SK-N-SH (cell line): ENCODE results near the gene HOXA4. TPM values are rescaled to one million over a fixed set of nuclear protein-coding genes. Genes with fewer than 3 reads are reported as not detected.

Experiments
- CTCF ChIA-PET: fragments of 300-600, 350-600 bp; formaldehyde crosslinking; extraction: SDS; loops from one replicate; lab custom pipeline; 2021; lab: Yijun Ruan, JAX
- POLR2A ChIA-PET: fragments of 350-600 bp; sonication (Branson Sonifier 250); formaldehyde crosslinking; extraction: SDS; loops from one replicate; lab custom pipeline; 2020; ENCODE audit warnings: antibody characterized with exemption, inconsistent platforms; lab: Yijun Ruan, JAX
- DNase-seq: peaks from one replicate; pipeline ENCODE4 v3.0.0; 2012
- H2AFZ ChIP-seq: fragments of 200-600 bp; sonication (generic); 2 replicates; pipeline ENCODE4 v1.8.1; 2016; ENCODE audit warnings: antibody characterized with exemption, mild to moderate bottlenecking, low read depth
- H3F3A ChIP-seq: fragments of 200-600 bp; sonication (generic); replicated peaks from 2 replicates; pipeline ENCODE3; 2016; ENCODE audit warnings: antibody characterized with exemption, mild to moderate bottlenecking; ENCODE audit not compliant: insufficient read depth
- H3K27ac ChIP-seq, 2 experiments: fragments of 200-500 bp in 1 of 2; fragments of 200-600 bp in 1 of 2; sonication (Bioruptor generic) in 1 of 2; sonication (generic), shearing (Covaris generic) in 1 of 2; 2 replicates each; pipeline versions ENCODE4 v1.5.1 to v1.6.1; 2014 to 2016; ENCODE audit warnings: low read depth in 2 of 2, inconsistent platforms in 1 of 2, low read length in 1 of 2, mild to moderate bottlenecking in 1 of 2, mixed read lengths in 1 of 2
- H3K27me3 ChIP-seq: fragments of 200-600 bp; sonication (generic), shearing (Covaris generic); 2 replicates; pipeline ENCODE4 v1.6.1; 2016; ENCODE audit warnings: mixed run types; ENCODE audit not compliant: insufficient read depth
- H3K36me3 ChIP-seq, 2 experiments: fragments of 200-500 bp in 1 of 2; fragments of 200-600 bp in 1 of 2; sonication (Bioruptor generic) in 1 of 2; sonication (generic) in 1 of 2; replicated peaks in 1 of 2; 2 replicates each; pipeline versions ENCODE3 to v1.5.1; 2014 to 2016; ENCODE audit warnings: low read length in 1 of 2, mild to moderate bottlenecking in 1 of 2; ENCODE audit not compliant: insufficient read depth in 2 of 2, control insufficient read depth in 1 of 2
- H3K4me1 ChIP-seq, 2 experiments: fragments of 200-500 bp in 1 of 2; fragments of 200-600 bp in 1 of 2; sonication (Bioruptor generic) in 1 of 2; sonication (generic), shearing (Covaris generic) in 1 of 2; 2 replicates each; pipeline versions ENCODE4 v1.5.1 to v1.6.1; 2014 to 2016; ENCODE audit warnings: low read depth in 1 of 2, low read length in 1 of 2, mixed run types in 1 of 2; ENCODE audit not compliant: insufficient read depth in 2 of 2, control insufficient read depth in 1 of 2
- H3K4me2 ChIP-seq: fragments of 200-600 bp; sonication (generic), shearing (Covaris generic); 2 replicates; pipeline ENCODE4 v1.6.1; 2017; ENCODE audit warnings: mixed run types
- H3K4me3 ChIP-seq, 2 experiments: fragments of 200-500 bp in 1 of 2; fragments of 200-600 bp in 1 of 2; sonication (Bioruptor generic) in 1 of 2; sonication (generic), shearing (Covaris generic) in 1 of 2; 2 replicates each; pipeline versions ENCODE4 v1.5.1 to v1.8.1; 2014 to 2016; ENCODE audit warnings: low read depth in 2 of 2, inconsistent platforms in 1 of 2, low read length in 1 of 2, mild to moderate bottlenecking in 1 of 2, mixed read lengths in 1 of 2, moderate library complexity in 1 of 2
- H3K79me2 ChIP-seq: fragments of 200-600 bp; sonication (generic); 2 replicates; pipeline ENCODE4 v1.8.1; 2017; ENCODE audit warnings: mild to moderate bottlenecking; ENCODE audit not compliant: insufficient read depth
- H3K9ac ChIP-seq: fragments of 200-600 bp; sonication (generic); 2 replicates; pipeline ENCODE4 v1.6.1; 2017; ENCODE audit warnings: mixed run types
- H3K9me2 ChIP-seq: fragments of 200-600 bp; sonication (generic); 2 replicates; pipeline ENCODE4 v1.6.1; 2017; ENCODE audit warnings: mixed run types
- H3K9me3 ChIP-seq: fragments of 200-600 bp; sonication (generic); 2 replicates; pipeline ENCODE4 v1.6.1; 2017; ENCODE audit warnings: mixed run types, mild to moderate bottlenecking, moderate library complexity
- H4K20me1 ChIP-seq: fragments of 200-600 bp; sonication (generic); 2 replicates; pipeline ENCODE4 v1.6.1; 2017; ENCODE audit warnings: mild to moderate bottlenecking, mixed run types; ENCODE audit not compliant: insufficient read depth
- EZH2phosphoT487 ChIP-seq: fragments of 200-600 bp; sonication (generic); IDR thresholded peaks from 2 replicates; pipeline ENCODE4 v1.6.1; 2017; ENCODE audit warnings: low read depth, mixed run types, mild to moderate bottlenecking, antibody characterized with exemption, moderate library complexity, borderline replicate concordance
- FOSL2 ChIP-seq: IDR thresholded peaks from 2 replicates; pipeline ENCODE4 v1.4.0; 2012; ENCODE audit warnings: low read depth, mild to moderate bottlenecking, moderate library complexity, borderline replicate concordance
- IRF3 ChIP-seq: fragments of 150-350 bp; IDR thresholded peaks from 2 replicates; pipeline ENCODE4 v1.6.1; 2016; ENCODE audit warnings: mild to moderate bottlenecking, low read depth, low read length
- MAX ChIP-seq: IDR thresholded peaks from 2 replicates; pipeline ENCODE4 v1.4.0; 2012; ENCODE audit warnings: low read depth
- MXI1 ChIP-seq: IDR thresholded peaks from 2 replicates; pipeline ENCODE4 v1.6.1; 2012; ENCODE audit warnings: mild to moderate bottlenecking, low read depth, low read length, improper control_type of control experiment
- NRF1 ChIP-seq: IDR thresholded peaks from 2 replicates; pipeline ENCODE4 v1.6.1; 2012; ENCODE audit warnings: low read depth, mild to moderate bottlenecking, low read length
- RAD21 ChIP-seq: IDR thresholded peaks from 2 replicates; pipeline ENCODE4 v1.6.1; 2012; ENCODE audit warnings: mild to moderate bottlenecking, low read length
- SIN3A ChIP-seq: IDR thresholded peaks from 2 replicates; pipeline ENCODE4 v1.6.1; 2012; ENCODE audit warnings: low read depth, mild to moderate bottlenecking, low read length, moderate library complexity, borderline replicate concordance
- TCF12 ChIP-seq: IDR thresholded peaks from 2 replicates; pipeline ENCODE4 v1.4.0; 2012
- USF1 ChIP-seq: IDR thresholded peaks from 2 replicates; pipeline ENCODE4 v1.4.0; 2012; ENCODE audit warnings: low read depth, borderline replicate concordance
- USF2 ChIP-seq: fragments of 150-350 bp; IDR thresholded peaks from 2 replicates; pipeline ENCODE4 v1.6.1; 2017; ENCODE audit warnings: antibody characterized with exemption, low read length, low read depth, borderline replicate concordance
- WGBS: methylation state at CpG from one replicate; pipeline ENCODE4 v1.1.6; 2017; ENCODE audit warnings: low lambda C conversion rate; 5-methylcytosine and 5-hydroxymethylcytosine counted together
- polyA plus RNA-seq, 3 experiments: library from polyadenylated mRNA; depleted of rRNA; stranded (reverse); fragments of >200 nt; gene quantifications; 2 replicates each; pipeline ENCODE4 v1.2.3, GENCODE V29; 2012

The HOXA4 gene
- polyA plus RNA-seq, 1 of the 3 experiments (the other 2 are of a cell fraction) = not detected

- no peaks in the 10 kb centered on the region for H3K79me2 ChIP-seq
- no peak overlapping the region for H3K9ac ChIP-seq
- POLR2A ChIA-PET = no interaction called here
- H3K9me3 ChIP-seq = no peaks in the 10 kb centered on the region
- peak; percentile 45 for DNase-seq
- no peak overlapping the region for H3K27ac ChIP-seq
- H3F3A ChIP-seq = peaks cover 20% of the 10 kb centered on the region
- WGBS = 22% methylated on average over 50 of the region's 50 CpGs
- no peak overlapping the region for H3K4me2 ChIP-seq
- TF ChIP-seq MXI1 (no peak), SIN3A (no peak), IRF3 (no peak), EZH2phosphoT487 (peak; percentile 88)
- TF ChIP-seq, all 33 proteins: peak for 1
- Histone ChIP-seq H3K36me3 (no peaks in the 10 kb centered on the region), H2AFZ (no peak overlapping the region), H3K27me3 (peaks cover 100% of the 10 kb centered on the region), H3K4me1 (no peaks in the 10 kb centered on the region; a peak in 1 of 4 replicates), H3K9me2 (no peaks in the 10 kb centered on the region), H4K20me1 (peaks cover 13% of the 10 kb centered on the region), H3K4me3 (no peak overlapping the region)
- CTCF ChIA-PET = interaction anchor here (0.9 to 12.1 kb wide), 7 partner anchors 8 to 797 kb away, joined by 3 to 205 read pairs (median 4); partner anchors contain the start of genes HOXA10 and HOXA3
Observed at GRCh38 chr7:27166531-27167505, 36.3 kb upstream of the HOXA4 start.

- no peak for DNase-seq
Observed at GRCh38 chr7:27165996-27166530, 35.5 kb upstream of the HOXA4 start.

More at GRCh38 chr7:27165996-27166530, 35.5 kb upstream of the HOXA4 start:
- Histone ChIP-seq H3K27ac (no peak overlapping the region), H3K9me2 (no peaks in the 10 kb centered on the region), H3K79me2 (no peaks in the 10 kb centered on the region), H3K27me3 (peaks cover 94% of the 10 kb centered on the region), H3F3A (peaks cover 20% of the 10 kb centered on the region), H3K9ac (no peak overlapping the region), H3K4me3 (no peak overlapping the region), H3K9me3 (no peaks in the 10 kb centered on the region), H4K20me1 (peaks cover 13% of the 10 kb centered on the region), H3K4me1 (peaks cover 0 to 3% of the 10 kb centered on the region in 2 experiments; a peak in 1 of 4 replicates), H3K36me3 (no peaks in the 10 kb centered on the region), H2AFZ (no peak overlapping the region), H3K4me2 (no peak overlapping the region)
- no peak for TF ChIP-seq USF2
- no peak for TF ChIP-seq USF1
- TF ChIP-seq RAD21 = no peak
- no peak for TF ChIP-seq FOSL2
- no peak for TF ChIP-seq MAX
- TF ChIP-seq MXI1 = no peak
- no peak for TF ChIP-seq NRF1
- no peak for TF ChIP-seq TCF12
- ChIA-PET CTCF (interaction anchor here (0.9 to 12.1 kb wide), 8 partner anchors 8 to 796 kb away, joined by 3 to 205 read pairs (median 4); partner anchors contain the start of genes HOXA10 and HOXA3), POLR2A (no interaction called here)
- WGBS = 25% methylated on average over 33 of the region's 46 CpGs
